Activated naive CD4-positive, alpha-beta T cell treated with Interleukin-2 at 50 U/mL for 16 hours (primary cell): ENCODE results near the gene EIF5A.

ENCODE experiments used
- DNase-seq: peaks from one replicate; pipeline ENCODE4 v3.0.0-alpha.2; 2020

EIF5A gene

DNA sequence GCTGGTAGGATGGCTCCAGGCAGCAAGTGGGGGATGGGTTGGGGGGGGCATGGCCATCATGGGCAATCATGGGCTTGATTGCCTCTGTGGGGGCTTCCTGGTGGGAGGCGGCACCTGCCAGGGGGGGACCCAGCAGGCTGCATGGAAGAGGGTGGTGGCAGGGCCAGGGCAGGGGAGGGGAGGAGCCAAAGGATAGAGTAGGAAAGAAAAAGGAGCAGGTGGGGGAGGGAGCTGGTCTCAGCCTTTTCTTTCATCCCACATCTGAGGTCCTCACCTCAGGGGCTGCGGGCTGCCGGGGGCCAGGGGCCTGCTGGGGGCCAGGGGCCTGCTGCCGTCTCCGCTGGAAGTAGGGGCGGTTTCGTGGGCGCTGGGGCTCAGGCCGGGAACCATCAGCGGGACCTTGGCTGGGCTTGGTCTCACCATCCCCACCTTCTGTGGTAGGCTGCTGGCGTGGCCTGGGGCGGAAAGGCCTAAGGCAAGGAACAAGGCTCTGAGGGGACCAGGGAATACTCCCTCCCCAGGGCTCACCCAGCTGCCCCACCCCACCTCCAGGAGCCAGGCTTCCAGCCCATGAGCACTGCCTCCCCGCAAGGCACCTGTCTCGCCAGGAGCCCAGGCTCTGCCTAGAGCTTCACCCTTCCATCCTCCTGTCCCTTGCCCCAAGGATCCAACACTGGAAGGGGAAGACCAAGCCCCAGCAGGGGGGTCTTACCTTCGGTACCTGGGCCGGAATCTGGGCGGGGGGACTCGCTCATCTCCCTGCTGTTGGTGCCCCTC lies 18.0 kb upstream of the EIF5A start:
- DNase-seq: no peak

DNA sequence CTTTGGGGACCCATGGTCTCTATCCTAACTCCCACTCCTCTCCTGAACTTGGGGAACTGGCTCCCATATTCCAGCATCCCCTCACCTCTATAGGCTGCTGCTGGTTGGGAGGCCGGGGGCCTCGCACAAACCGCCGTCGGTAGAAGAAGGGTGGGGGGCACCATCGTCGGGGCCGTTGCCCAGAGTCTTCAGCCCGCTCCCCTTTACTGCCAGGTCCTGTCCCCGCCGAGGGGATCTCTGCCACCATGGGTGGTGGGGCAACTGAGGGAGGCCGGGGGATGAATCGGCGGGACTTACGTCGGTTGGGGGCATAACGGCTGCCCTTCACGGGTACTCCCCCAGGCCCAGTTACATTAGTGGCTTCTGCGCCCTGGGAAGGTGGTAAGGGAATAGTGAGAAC lies 17.3 kb upstream of the EIF5A start:
- DNase-seq: no peak

DNA sequence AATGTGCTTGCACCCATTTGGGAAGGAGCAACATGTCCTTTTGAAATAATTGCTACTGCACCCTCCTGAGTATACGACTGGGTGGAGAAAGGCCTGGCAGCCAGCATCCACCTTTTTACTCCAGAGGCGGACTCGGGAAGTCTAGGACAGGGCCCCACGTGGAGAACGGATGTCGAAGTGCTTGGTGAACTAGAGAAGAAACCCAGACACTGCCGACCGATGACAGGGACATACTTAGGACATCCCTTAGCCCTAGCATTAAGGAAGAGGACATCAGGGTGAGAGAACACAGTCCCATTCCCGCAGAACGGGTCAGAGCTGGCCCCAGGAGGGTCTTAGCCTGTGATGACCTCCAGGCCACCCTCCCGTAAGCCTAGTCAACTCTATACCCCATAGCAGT lies 16.7 kb upstream of the EIF5A start:
- no peak for DNase-seq

DNA sequence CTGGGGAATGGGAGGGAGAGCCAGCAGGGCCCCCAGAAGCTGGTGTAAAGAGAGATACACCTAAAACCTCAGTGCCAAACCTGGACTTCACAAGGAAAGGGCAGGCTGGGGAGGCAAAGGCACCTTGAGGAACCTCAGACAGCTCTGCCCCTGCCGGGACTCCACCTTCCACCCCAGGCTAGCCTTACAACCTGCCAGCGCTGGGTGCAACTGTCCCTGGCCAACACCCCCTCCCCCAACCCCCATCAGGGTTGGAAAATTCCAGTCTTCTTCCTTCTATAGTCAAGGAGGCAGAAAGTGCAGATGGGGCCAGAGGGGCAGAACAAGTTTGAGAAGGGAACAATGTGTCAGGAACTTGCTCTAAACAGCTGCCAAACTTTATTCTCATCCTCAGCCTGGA lies 15.2 kb upstream of the EIF5A start:
- DNase-seq: no peak

DNA sequence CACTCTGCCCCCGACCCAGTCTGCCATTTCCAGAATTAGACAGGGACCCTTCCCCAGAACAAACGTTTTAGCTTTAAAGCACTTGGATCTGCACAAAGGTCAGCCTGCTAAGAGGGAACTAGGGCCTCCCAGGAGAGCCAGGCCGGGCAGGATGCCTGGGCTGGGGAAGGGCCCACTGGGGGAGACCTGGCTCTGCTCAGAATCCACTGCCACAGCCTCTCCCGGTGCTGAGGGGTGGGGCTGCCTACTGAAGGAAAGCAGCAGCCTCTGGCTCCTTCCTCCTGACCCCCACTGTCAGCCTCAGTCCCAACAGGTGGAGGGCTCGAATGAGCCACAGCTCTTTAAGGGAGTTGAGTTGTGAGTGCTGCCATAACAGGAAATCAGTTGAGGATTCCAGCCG lies 14.7 kb upstream of the EIF5A start:
- DNase-seq: no peak

DNA sequence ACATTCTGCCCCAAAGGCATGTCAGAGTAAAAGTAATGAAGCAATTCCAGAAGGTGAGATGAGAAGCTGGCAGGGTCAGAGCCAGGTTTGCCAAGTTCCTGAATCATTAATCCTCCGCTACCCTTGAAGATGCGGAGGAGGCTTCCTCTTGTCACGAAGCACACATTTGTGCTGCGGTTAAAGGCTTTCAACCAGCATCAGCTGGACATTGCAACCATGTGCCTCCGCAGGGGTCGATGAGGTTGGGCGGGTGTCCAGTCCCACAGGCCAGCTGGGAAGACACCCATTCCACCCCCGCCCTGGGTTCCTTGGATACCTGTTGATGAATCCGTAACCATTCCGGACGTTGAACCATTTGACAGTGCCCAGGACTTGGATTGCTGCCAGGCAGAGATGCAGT lies 14.3 kb upstream of the EIF5A start:
- DNase-seq: no peak

DNA sequence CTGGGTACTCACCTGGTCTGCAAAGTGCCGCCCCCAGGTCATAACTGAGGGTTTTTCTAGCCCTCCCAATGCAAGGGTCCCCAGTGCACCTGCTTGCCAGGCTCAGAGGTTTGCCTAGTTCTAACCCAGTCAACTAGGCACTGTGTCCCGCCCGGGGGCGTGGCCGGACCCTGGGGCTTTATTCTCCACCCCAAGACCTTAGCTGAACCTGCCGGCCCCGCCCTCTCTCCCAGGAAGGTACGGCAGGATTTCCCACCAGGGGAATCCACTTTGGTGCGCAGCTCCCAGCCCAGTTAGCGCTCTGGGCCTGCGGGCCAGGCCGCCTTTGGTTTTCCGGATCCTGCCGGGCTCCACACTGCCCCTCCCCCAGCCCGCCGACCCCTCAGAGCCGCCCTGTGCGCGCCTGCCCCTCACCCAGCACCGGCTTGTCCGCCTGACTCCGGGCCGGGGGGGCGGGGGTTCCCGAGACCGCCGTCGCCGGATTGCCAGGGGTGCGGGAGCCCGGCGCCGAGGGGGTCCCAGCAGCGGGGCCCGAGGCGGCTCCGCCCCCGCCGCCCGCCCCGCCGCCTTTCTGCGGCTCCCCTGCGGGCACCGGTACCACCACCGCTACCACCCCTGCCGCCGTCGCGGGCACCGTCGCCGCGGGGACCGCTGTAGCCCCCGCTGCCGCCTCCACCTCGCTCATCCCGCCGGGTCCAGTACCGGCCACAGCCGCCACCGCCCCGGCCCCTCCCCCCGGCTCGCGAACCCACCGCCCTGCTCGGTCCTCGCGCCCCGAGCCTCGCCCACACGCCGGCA lies 13.4 kb upstream of the EIF5A start:
- DNase-seq: no peak

DNA sequence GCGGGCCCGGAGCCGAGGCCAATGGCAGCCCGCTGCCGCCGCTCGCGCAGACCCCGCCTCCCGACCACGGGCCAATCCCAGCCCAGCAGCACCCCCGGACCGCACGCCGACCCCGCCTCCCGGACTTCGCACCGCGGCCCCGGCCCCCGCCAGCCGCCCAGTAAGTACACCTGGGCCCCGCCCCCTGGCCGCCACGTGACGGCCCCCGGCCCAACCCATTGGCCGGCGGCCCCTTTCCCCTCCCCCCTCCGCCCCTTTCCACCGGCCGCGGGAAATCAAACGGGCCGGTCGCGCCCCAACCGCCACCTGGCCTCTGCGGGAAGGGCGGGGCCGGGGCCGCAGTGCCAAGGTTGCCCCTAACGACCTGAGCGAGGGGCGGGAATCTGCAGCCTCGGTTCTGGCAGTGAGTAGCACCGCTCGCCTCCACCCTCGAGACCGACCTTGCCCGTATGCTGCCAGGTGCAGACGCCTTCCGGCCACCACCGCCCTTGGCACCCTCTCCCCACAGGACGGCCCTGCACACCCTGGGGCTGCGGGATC lies 12.7 kb upstream of the EIF5A start, which contains the start of gene YBX2:
YBX2 (minus strand) TSS at position 26 of the 540 bp plus-strand sequence. CDS start 139 bp downstream, outside the sequence.
- DNase-seq: peak; percentile 79

DNA sequence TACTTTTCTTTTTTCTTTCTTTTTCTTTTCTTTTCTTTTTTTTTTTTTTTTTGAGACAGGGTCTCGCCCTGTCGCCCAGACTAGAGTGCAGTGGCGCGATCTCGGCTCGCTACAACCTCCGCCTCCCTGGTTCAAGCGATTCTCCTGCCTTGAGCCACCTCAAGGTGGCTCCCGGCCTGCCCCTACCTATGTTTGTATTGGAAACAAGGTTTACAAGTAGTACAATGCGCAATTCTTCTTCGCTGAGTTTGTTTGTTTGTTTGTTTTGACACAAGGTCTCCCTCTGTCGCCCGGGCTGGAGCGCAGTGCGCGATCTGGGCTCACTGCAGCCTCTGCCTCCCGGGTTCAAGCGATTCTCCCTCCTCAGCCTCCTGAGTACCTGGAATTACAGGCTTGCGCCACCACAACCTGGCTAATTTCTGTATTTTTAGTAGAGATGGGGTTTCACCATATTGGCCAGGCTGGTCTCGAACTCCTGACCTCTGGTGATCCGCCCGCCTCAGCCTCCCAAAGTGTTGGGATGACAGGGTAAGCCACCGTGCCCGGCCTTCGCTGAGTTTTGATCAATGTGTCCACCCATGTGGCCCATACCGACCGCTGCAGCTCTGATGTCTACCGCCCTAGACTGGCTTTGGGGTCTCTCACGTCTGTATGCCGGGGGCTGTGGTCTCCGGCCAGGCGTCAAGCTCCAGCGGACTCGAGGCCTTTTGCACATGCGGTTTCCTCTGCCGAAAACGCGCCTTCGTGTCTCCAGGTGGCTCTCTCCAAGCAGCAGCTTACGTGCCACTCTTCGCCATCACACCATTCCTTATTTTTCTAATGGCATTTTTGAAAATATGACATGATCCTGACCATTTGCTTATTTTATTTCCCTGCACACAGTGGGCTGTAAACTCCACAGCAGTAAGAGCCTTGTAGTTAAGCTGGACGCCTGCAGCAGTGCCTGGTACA lies 11.9 kb upstream of the EIF5A start:
- no peak for DNase-seq

DNA sequence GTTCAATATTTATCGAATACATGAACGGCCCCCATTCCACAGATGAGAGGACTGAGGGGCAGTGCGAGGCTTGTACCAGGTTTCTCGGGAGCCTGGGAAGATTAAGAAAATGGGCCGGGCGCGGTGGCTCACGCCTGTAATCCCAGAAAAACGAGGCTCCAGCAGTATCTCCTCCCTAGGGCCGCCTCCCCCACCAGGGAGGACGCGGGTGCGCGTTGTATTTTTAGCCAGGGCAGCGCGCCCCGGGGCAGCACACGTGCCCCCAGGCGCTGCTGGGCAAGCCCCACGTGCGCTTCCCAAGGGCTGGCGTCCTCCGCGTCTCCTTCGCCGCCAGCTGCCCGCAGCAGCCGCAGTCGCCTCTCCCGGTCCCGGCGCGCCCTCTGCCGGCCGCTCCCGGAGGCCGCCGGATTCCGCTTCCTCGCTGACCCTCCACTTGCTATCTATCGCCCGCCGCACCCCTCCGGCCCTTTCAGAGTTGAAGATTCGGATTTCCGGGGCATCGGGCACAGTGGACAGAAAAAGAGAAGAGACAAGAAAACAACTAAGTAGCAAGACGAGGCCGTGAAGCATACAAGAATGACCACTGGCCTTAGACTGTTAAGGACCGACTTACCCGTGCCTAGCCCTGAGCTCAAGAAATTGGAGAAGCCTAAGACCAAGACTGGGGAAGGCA lies 11.1 kb upstream of the EIF5A start:
- DNase-seq: peak; percentile 68

DNA sequence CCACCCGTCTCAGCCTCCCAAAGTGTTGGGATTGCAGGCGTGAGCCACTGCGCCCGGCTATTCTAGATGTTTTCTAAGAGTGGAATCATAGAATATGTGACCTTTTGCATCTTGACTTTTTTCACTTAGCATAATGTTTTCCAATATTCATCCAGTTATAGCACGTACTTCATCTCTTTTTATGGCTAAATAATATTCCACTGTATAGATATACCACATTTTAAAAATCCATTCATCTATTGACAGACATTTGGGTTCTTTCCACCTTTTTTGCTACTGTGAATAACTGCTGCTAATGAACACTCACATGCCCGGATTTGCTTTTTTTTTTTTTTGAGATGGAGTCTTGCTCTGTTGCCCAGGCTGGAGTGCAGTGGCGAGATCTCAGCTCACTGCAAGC lies 3.2 kb upstream of the EIF5A start:
- no peak for DNase-seq

DNA sequence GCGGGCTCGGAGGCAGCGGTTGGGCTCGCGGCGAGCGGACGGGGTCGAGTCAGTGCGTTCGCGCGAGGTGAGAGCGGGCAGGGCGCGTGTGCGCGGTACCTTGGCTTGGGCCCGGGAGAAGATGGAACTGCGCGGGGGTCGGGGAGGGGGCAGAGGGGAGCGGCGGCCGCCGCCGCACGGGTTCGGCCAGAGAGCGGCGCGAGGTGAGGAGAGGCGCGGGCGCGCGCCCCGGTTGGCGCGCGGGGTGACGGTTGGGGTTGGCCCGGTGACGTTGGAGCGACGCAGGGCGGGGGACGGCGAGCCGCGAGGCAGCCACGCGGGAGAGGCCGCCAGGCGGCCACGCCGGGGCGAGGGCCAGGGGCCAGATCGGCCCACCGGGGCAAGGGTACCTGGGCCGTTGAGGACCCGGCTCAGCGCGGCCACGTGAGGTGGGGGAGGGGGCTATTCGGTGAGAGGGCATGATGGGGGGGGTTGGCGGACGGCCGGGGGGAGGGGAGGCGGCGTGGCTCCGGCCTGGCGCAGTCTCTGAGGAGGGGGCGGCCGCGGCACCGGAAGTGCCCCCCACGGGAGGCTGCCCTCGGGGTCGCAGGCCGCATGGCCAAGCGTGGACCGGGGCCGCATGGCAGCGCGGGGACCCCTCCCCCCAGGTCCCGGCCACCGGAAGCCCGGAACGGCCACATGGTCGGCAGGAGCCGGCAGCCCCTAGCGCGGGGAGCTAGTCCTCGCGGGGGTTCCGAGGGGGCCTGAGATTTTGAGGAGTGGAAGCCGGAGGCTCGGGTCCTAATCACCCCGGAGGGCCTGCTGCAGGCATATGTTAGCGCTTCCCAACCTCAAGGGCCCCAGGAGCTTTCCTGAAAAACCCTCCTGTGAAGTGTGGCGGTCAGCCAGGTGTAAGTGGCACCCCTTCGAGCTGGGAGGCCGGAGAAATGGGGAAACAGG lies 527 bp downstream of the EIF5A start:
- DNase-seq: peak; percentile 56

DNA sequence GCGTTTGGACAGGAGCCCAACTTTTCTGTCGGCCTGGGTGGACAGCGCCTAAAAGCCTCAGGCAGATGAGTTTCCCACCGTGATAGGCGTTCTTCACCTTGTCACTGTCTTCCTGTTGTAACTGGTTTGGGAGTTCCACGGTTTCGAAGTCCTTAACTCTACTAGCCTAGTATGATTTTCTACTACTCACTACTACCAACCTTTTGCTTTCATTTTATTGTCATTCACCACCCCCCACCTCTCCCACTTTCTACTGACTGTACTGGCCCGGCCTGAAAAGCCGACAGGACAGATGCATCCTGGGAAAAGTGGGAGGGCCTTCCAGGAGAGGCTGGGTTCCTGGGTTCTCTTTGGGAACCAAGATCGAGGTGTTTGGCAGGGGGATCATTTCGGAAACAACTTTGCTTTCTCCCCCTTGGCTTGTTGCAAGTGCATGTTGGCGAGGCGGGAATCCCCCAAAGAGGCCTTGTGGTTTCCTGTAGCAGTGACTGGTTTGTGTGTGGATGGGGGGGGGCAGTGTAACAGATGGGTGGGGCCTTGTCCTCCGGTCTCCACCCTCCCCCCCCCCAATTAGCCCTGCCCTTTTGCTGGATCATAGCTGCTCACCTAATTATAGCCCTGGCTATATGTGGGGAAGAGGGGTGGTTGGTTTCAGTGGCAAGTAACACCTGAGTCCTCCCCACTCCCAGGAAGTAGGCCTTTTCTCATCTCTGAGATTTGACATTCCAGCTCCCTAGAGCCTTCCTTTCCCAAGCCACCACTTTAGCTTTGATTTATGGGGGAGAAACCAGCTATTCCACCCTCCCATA lies 1.4 kb downstream of the EIF5A start:
- peak; percentile 89 for DNase-seq

DNA sequence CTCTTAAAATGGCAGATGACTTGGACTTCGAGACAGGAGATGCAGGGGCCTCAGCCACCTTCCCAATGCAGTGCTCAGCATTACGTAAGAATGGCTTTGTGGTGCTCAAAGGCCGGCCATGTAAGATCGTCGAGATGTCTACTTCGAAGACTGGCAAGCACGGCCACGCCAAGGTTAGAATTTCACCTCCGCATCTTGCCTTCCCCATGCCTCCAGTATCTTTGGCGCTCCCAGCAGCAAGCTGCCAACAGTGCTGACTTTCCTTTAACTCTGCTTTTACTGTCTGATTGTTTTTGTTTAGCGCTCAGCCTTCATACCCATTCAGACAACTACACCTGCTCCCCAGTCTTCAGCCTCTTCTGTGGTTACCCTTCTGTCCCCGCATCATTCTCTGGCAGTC lies 2.2 kb downstream of the EIF5A start:
- no peak for DNase-seq

DNA sequence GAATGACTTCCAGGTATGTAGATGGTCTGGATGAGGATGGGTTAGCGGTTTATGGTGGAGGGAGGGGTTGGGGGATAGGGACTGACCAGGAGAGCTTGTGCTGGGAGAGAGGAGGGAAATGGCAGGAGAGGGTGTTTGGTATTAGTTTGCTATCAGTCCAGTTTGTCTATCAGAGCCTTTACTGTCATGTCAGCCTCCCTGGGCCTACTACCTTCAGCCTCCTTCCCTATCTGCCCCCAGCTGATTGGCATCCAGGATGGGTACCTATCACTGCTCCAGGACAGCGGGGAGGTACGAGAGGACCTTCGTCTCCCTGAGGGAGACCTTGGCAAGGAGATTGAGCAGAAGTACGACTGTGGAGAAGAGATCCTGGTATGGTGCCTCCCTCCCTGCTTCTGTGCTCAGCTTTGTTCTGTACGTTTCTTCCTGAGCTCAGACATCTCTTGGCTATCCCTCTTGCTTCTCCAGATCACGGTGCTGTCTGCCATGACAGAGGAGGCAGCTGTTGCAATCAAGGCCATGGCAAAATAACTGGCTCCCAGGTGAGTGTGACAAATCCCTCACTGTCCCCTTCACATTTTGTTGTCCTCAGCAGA lies 3.8 kb downstream of the EIF5A start:
- no peak for DNase-seq

DNA sequence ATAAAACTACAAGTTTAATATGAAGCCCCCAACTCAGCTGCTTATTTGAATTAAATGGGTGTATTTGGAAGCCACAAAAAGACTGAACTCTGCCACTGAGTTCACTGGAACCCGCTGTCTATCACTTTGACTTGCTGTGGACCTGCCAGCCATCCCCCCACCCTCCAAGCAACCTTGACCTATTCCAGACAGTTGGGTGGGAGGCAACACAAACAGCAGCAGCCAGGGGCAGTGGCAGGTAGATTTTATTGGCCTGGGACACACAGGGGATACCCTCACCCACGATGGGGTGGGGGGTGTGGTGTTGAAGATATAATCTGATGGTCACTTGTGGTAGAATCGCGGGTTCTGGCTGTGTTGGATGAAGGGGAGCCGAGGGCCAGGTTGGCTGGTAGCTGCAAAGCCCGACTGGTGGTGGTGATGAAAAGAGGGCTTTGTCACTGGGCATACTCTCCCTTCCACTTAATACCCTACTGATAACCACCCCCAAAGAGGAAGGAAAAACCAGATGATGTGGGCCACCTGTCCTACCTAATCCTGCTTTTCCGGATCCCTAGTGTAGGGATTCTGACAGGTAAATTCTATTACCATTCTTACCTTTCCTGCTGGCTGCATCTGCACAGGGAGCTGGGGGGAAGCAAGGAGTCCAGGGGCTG lies 5.1 kb downstream of the EIF5A start:
- DNase-seq: no peak

DNA sequence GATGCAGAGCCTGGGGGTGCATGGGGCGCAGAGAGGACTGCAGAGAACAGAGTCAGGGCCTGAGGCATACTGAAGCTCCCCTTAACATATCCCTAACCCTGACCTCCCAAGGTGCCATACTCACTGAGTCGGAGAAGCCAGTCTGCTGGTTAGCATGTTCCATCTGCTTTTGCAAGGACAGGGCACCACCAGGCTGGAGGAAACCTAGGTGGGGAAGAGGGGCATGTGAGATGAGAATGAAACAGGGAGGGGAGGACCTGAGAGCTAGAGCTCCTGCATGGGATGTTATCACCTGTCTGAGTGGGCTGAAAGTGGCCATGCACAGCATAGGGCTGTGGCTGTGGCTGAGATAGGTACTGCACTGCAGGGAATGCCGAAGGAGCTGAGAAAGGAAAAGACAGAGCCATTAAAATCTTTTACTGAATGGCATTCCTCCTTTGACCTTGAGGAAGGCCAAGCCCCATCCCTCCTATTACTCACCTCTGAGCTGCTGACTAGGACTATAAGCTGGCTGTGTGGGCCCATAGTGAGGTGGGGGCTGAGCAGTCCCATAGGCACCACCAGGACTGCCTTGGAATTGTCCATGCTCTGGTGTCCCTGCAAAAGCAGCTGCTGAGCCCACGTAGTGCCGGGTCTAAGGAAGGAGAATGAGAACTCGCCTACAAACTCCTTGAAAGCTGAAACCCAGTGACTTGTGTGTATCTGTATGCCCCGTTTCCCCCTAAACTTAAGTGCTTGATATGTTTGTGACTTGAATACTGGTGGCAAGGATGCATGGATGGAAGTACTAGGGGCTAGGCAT lies 5.9 kb downstream of the EIF5A start:
- no peak for DNase-seq
